Mesendoderm (in vitro differentiated cells): Measurements from ENCODE around the gene PRR35. TPM values are rescaled to one million over a fixed set of nuclear protein-coding genes. Genes with fewer than 3 reads are reported as not detected.

Source experiments
- DNase-seq: peaks from one replicate; pipeline ENCODE4 v3.0.0; 2013
- H2AK5ac ChIP-seq: 2 replicates; pipeline ENCODE4 v1.6.1; 2013; ENCODE audit warnings: low read length, inconsistent platforms
- H2BK120ac ChIP-seq: 2 replicates; pipeline ENCODE4 v1.6.1; 2013; ENCODE audit warnings: low read depth, mild to moderate bottlenecking, low read length, moderate library complexity, mixed read lengths
- H2BK15ac ChIP-seq: replicated peaks from 2 replicates; pipeline ENCODE4 v1.6.1; 2013; ENCODE audit warnings: low read depth, mild to moderate bottlenecking, moderate library complexity
- H2BK5ac ChIP-seq: 2 replicates; pipeline ENCODE4 v1.6.1; 2013; ENCODE audit warnings: low read length, inconsistent platforms
- H3K18ac ChIP-seq: 2 replicates; pipeline ENCODE4 v1.6.1; 2013; ENCODE audit warnings: mild to moderate bottlenecking, low read length, mixed read lengths
- H3K23ac ChIP-seq: one replicate; pipeline ENCODE4 v1.6.1; 2013; ENCODE audit warnings: low read length
- H3K27ac ChIP-seq: 2 replicates; pipeline ENCODE4 v1.5.1; 2013; ENCODE audit warnings: low read depth, mild to moderate bottlenecking, inconsistent platforms, low read length, moderate library complexity
- H3K27me3 ChIP-seq: 2 replicates; pipeline ENCODE4 v1.6.1; 2013; ENCODE audit warnings: low read length, control low read depth, mild to moderate bottlenecking, inconsistent platforms; ENCODE audit not compliant: insufficient read depth, poor library complexity
- H3K36me3 ChIP-seq: 2 replicates; pipeline ENCODE4 v1.6.1; 2013; ENCODE audit warnings: low read length, inconsistent platforms; ENCODE audit not compliant: control insufficient read depth, insufficient read depth
- H3K4ac ChIP-seq: one replicate; pipeline ENCODE4 v1.6.1; 2013; ENCODE audit warnings: low read depth, mild to moderate bottlenecking, low read length, moderate library complexity
- H3K4me1 ChIP-seq: 2 replicates; pipeline ENCODE4 v1.6.1; 2013; ENCODE audit warnings: low read depth, low read length, inconsistent platforms; ENCODE audit not compliant: control insufficient read depth
- H3K4me2 ChIP-seq: 2 replicates; pipeline ENCODE4 v1.6.1; 2013; ENCODE audit warnings: low read length
- H3K4me3 ChIP-seq: 2 replicates; pipeline ENCODE4 v1.5.1; 2013; ENCODE audit warnings: mild to moderate bottlenecking, low read length
- H3K56ac ChIP-seq: one replicate; pipeline ENCODE4 v1.6.1; 2013; ENCODE audit warnings: low read length
- H3K79me1 ChIP-seq: 2 replicates; pipeline ENCODE4 v1.6.1; 2013; ENCODE audit warnings: low read length, inconsistent platforms
- H3K79me2 ChIP-seq: 2 replicates; pipeline ENCODE4 v1.6.1; 2013; ENCODE audit warnings: mild to moderate bottlenecking, low read length; ENCODE audit not compliant: control insufficient read depth, insufficient read depth
- H3K9ac ChIP-seq: 2 replicates; pipeline ENCODE4 v1.6.1; 2013; ENCODE audit warnings: low read length, inconsistent platforms
- H4K5ac ChIP-seq: one replicate; pipeline ENCODE4 v1.6.1; 2013; ENCODE audit warnings: low read length
- H4K8ac ChIP-seq: one replicate; pipeline ENCODE4 v1.6.1; 2013; ENCODE audit warnings: low read depth, mild to moderate bottlenecking, control low read depth, low read length, moderate library complexity
- WGBS: extraction: QIAGEN DNeasy Blood & Tissue Kit; methylation state at CpG from one replicate; pipeline ENCODE4 v1.1.7; 2013; ENCODE audit warnings: low lambda C conversion rate, missing lambda C conversion rate; ENCODE audit not compliant: insufficient coverage; ENCODE audit errors: extremely low coverage; 5-methylcytosine and 5-hydroxymethylcytosine counted together
- small RNA-seq: library from polyadenylated mRNA; stranded (forward); fragments of <200 nt; extraction: miRNeasy Mini kit (QIAGEN cat#:217004); gene quantifications from one replicate; pipeline ENCODE3, GENCODE V24; 2013; ENCODE audit not compliant: insufficient read depth

The PRR35 gene

DNA sequence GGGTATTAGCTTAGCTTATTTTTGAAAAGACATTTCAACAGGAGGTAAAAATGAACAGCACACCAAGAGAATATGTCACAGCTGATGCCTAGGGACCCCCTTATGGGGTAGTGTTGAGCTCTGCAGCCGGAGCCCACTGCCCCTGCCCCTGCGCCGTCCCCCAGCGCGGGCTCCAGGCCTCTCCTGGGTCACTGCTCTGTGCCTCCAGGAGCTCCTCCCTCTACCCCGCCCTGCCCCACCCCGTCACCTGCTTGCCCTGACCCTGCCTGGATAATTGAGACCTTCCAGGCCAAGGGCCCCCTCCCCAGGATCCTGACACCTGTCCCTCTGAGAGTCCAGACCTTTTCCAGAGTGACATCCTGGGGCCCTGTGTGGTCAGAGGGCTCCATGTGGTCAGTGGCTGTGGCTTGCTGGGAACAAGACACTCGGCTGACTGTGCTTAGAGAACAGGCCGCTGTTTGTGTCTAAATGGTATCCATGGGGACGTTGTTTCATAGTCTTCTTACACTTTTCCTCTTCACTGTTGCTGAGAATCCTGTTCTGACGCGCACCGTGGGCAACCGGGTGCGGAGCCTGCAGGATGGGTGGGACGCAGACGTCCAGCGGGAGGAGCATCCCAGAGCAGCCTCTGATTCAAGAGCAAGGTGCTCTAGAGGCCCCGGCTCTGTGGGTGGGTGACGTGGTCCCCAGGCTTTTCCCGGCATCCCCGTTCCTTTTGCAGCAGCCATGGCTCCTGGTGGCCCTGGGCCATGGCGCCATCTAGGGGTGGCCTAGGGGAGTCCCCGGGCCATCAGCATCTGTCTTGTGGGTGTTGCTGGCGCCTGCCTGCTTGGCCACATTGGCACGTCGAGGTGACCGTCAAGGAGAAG is 50.6 kb downstream of the PRR35 start:
- H3K27ac ChIP-seq = no peak overlapping the region

DNA sequence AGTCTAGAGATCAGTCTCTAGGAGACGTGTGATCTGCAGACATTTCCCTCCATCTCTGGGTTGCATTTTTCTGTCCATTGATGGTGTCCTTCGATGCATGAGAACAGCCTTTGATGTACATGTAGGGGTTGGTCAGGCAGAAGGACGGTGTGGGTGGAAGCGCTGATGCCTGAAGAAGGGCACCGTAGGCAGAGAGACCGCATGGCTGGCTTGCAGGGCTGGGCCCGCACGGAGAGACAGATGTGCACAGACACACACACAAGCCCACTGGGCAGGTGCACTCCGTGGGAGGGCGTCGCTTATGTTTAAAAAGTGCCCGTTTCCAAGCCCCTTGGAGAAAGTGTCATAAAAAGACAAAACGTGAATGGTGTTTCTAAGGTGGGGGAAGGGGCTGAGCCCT is 54.9 kb downstream of the PRR35 start:
- Histone ChIP-seq H3K9ac (no peak overlapping the region), H3K27me3 (no peaks in the 10 kb centered on the region), H3K4me2 (no peak overlapping the region), H3K79me1 (peaks cover 2% of the 10 kb centered on the region), H3K79me2 (no peaks in the 10 kb centered on the region), H3K23ac (no peak overlapping the region), H3K36me3 (no peaks in the 10 kb centered on the region), H2BK5ac (no peak overlapping the region), H3K4me1 (no peaks in the 10 kb centered on the region), H2BK120ac (no peak overlapping the region), H3K4ac (no peak overlapping the region), H2BK15ac (no peak overlapping the region), H3K27ac (no peak overlapping the region), H4K8ac (no peak overlapping the region), H3K56ac (no peak overlapping the region), H4K5ac (no peak overlapping the region), H3K18ac (no peak overlapping the region), H3K4me3 (no peak overlapping the region), H2AK5ac (no peak overlapping the region)
- no peak for DNase-seq
- no CpG with 5 or more reads among the region's 13 CpGs for WGBS

More for the DNA sequence above, 50.6 kb downstream of the PRR35 start:
- no peaks in the 10 kb centered on the region for H3K79me2 ChIP-seq
- H2AK5ac ChIP-seq = no peak overlapping the region
- H3K18ac ChIP-seq = no peak overlapping the region
- H3K79me1 ChIP-seq = peaks cover 2% of the 10 kb centered on the region
- no peak overlapping the region for H2BK120ac ChIP-seq
- no peak overlapping the region for H3K56ac ChIP-seq
- H3K27me3 ChIP-seq = no peaks in the 10 kb centered on the region
- H3K4me2 ChIP-seq = no peak overlapping the region
- H4K5ac ChIP-seq = no peak overlapping the region
- no peaks in the 10 kb centered on the region for H3K36me3 ChIP-seq
- no CpG with 5 or more reads among the region's 28 CpGs for WGBS
- no peak overlapping the region for H3K9ac ChIP-seq
- no peak overlapping the region for H3K4ac ChIP-seq
- H4K8ac ChIP-seq = no peak overlapping the region
- H3K4me1 ChIP-seq = peaks cover 2% of the 10 kb centered on the region
- peak; percentile 77 for DNase-seq
- no peak overlapping the region for H3K4me3 ChIP-seq
- no peak overlapping the region for H2BK15ac ChIP-seq
- no peak overlapping the region for H3K23ac ChIP-seq
- no peak overlapping the region for H2BK5ac ChIP-seq

Small RNAs within 50 kb of the gene (small RNA-seq; reads per million reads assigned to genes)
- gene MIR3176 = 86.1 reads per million, percentile 96 among the genes with 10 or more reads in this experiment
- gene MIR5587 = 4.5 reads per million, percentile 66 among the genes with 10 or more reads in this experiment
- gene Z98883.1 = not detected
